Stimulated activated CD4-positive, alpha-beta T cell treated with anti-CD3 and anti-CD28 coated beads, Interleukin-1b, Interleukin-23, amount 100 ng/mL, for 4 hours (primary cell): ENCODE data around the gene VASH2.
"Not testable (repeated sequence)": the region's sequence is repeated elsewhere in the genome, so short reads cannot be mapped to it uniquely, and the experiment has no call there.

Source experiments
- DNase-seq, 2 donors: peaks; one replicate each; pipeline ENCODE4 v3.0.0-alpha.2; 2020; ENCODE audit warnings: low read depth in 2 of 2

The VASH2 gene

GRCh38 chr1:212957546-212957945 lies 7.2 kb downstream of the VASH2 start:
- no peak for DNase-seq

DNA sequence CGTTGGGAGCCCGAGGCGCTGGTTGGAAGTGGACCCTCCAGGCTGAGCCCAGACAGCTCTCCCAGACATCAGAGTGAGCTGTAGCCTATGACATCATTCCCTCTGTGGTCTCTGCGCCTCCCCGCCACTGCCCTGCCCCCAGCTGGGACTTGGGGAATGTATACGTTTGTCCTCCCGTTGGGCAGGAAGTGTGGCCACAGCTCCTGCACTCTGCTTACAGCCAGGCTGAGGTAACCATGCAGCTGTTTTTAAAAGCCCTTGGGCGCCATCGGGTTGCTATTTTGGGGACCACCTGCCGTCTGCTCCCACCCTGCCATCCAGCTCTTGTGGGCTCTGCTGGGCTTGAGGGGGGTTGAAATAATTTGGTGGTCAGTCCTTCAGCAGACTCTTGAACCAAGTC lies 7.8 kb downstream of the VASH2 start:
- no peak for DNase-seq

DNA sequence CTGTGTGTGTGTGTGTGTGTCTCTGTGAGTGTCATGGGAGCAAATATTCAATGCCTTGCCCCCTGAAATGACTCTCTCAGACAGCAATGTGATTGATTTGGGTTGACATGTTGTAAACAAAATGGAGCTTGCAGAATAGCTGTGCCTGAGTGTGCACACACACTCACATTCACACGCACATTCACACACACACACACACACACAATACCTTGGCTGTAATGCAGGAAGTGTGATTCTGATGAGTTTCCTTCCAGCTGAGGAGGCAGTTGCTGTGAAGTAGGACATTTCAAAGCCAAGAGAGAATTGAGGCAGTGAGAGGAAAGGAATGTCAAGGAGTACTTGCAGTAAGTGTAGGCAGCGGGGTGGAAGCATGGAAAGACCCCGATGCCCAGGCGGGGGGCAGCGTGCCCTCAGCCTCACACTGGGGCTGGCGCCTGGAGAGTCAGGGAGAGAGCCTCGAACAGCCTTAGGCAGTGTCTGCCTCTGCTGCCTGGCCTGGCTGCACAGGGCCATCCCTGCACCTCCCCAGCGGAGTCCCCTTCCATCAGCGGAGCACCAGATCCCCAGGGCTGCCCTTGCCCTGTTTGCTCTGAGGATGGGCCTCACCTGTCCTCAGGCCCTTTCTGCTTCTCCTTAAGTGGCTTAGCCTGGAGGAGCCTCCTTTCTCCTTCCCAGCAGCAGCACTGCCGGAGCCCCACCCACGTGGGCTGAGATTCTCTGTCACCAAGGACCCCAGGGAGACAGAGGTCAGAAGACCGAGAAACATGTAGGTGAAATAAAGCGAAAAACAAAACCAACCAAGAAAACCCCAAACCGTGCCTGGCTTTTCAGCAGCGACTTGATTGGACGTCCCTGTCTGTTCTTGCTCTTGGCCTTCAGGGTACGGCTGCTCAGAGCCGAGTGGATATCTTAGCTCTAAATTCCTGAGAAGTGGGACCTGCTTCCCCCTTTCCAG lies 9.2 kb downstream of the VASH2 start:
- no peak for DNase-seq

DNA sequence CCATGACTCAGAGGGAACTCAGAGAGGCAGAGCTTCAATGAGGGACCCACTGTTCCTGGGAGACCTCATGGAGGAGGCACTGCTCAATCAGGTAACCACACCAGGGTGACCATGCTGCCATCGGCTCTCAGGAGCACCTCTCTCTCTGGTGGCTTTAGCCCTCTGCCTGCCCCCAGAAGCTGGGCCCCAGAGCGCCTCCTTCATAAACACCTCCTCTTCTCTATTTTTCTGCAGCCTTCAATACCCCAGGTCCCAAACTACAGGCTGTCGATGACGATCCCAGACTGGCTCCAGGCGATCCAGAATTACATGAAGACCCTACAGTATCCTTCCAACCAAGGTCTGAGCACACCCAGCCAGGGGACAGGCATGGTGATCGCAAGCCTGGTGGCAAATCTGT lies 10.6 kb downstream of the VASH2 start:
- no peak for DNase-seq

DNA sequence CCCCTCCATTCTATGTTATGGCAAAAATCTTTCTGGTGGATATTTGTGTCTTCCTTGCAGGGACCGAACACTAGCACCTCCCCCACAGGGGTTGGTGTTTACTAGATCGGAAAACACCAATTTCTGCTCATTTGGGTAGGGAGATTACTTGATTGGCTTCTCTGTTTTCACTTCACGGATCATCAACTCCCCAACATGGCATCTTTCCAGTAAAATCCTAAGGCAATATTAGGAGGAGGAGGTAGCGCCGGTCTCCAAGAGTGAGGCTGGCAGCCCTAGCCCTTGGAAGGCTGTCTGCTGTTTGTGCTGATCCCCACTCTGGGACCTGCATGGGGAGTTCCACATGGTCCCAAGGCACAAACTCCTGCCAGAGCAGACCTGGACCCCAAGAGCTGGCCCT lies 12.2 kb downstream of the VASH2 start:
- no peak for DNase-seq

DNA sequence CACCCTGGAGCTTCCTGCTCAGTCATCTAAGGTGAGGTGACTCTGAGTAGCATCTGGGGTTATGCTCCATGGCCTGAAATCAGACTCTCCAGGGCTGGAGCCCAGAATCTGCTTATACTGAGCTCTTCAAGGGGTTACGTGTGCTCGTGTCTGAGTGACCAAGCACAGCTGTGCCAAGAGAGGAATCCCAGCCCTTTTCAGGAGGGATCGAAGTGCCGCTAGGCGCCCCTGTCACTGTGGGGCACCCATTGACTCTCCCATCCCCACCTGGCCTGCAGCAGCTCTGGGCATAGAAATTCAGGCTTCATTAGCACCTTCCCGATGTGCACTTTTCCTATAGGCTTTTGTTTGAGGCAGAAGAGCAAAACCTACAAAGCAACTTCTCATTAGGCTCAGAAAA lies 13.8 kb downstream of the VASH2 start:
- DNase-seq: no peak

GRCh38 chr1:212964993-212965392 lies 14.7 kb downstream of the VASH2 start:
- not testable (repeated sequence) for DNase-seq

- no peak for DNase-seq
Measured at GRCh38 chr1:212966616-212967015, 16.3 kb downstream of the VASH2 start.

DNA sequence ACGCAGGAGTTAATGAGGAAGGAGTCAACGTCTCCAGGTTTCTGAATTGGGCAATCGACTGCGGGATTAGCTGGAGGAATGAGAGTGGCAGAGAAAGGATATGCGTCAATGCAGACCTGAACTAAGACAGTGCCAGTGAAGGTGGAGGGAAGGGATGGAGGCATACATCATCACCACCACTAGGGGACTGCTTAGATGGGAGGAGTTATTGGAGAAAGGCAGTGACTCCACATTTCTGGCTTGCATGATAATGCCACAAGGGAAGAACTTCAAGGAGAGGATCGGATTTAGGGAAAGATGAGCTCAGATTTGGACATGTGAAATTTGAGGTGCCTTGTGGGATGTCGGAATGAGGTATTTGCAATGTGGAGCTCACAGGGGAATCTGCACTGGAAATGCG lies 17.5 kb downstream of the VASH2 start:
- DNase-seq: no peak

DNA sequence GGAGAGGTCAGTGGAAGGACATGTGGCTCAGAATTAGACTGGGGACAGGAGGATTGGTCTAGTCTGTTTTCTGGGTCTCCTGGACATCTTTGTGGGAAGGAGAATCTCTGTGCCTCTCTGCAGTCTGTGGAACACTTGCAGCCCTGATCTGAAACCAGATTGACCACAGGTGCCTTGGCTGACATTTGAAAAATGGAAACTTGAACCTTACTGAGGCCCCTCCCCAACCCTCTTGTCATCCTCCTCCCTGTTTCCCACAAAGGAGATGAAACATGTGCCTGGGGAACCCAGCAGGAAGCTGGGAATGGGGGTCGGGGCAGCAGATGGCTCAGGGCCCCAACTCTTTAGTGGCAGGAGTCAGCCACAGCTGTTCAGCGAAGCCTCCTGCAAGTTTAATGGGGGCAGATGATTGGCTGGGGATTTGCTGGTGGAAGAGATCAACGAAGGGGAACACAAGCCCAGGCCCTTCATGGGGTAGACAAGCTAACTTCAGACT lies 18.1 kb downstream of the VASH2 start:
- DNase-seq: no peak

DNA sequence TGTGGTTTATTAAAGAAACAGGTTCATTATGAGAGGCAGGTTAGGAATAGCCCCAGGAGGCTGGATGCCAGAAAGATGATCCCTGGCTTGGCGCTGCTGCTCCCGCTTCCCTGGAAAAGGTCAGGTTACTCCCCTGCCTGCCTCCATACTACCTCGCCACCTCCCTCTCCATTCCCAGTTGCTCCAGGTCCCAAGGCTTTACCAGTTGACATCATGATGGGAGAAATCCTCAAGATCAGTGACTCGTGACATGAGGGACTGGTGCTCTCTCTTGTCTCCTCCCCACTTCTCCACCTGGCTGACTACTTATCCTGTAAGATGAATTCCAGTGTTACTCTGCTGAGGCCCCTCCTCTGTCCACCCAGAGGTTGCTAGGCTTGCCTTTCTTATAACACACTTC lies 19.7 kb downstream of the VASH2 start:
- DNase-seq: no peak

GRCh38 chr1:212971312-212971711 lies 21.0 kb downstream of the VASH2 start:
- DNase-seq: no peak

GRCh38 chr1:212973426-212973825 lies 23.1 kb downstream of the VASH2 start:
- DNase-seq: no peak

GRCh38 chr1:212973899-212974298 lies 23.6 kb downstream of the VASH2 start:
- DNase-seq: no peak

DNA sequence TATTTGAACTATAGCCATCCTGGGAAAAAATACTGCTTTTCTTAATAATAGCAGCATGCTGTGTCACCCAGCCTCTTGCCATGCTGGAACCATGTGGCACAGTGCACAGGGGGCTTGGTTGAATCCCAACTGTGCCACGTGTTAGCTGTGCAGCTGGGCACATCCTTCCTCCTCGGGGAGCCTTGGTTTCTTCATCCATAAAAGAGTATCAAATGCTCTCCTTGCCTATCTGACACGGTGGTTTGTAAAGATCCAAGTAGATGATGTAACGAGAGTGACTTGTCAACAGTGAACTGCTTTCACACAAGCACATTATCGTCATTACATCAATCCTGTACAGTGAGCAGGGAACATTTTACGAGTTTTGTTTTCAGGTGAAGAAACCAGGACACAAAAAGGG lies 24.4 kb downstream of the VASH2 start:
- DNase-seq: no peak

GRCh38 chr1:212975111-212975918 lies 25.0 kb downstream of the VASH2 start:
- no peak for DNase-seq

DNA sequence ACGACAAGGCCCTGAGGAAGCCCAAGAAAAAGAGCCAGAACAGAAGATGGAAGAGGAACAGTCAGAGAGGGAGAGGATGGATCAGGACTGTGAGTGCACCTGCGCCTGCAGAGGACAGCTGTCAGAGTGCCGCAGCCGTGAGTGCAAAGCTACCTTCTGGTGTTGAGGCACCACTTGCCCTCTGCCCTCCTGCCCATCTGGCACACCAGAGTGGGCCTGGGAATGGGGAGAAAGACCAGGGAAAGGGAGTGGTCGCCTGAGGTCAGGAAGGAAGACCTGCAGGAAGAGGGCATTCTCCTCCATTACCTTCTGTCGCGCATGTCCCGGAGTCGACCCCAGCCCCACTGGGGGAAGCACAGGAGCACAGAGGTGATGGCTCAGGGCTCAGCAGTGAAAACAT lies 26.2 kb downstream of the VASH2 start:
- DNase-seq: no peak

DNA sequence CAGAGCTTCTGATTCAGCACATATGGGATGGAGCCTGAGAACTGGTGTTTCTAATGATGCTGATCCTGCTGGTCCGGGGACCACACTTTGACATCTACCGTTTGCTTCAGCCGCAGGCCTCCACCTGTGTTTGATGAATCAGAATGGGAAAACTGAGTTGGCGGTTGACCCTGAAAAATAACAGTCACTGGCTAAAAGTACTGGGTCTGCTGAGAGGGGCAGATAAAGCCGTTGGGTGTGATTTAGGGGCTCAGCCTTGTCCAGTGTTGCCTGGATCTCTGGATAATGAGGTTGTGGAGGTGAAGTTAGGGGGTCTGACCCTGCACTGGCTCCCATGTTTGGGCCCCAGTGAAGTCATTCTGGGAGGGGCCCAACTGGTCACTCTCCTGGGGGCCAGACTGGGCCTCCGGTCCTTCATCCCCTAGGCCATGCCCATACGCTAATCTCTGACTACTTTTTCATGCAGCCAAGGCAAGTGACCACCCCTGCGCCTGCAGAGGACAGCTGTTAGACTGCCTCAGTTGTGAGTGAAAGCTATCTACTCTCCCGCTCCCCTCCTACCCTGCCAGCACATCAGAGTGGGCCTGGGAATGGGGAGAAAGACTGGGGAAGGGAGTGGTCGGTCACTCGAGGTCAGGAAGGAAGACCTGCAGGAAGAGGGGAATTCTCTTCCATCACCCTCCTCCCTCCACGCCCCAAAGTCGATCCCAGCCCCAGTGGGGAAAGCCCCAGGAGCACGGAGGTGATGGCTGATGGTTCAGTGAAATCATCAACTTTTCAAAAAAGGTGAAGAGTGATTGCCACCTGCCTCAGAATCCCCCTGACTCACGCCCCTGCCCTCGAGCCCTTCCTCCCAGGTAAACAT lies 27.7 kb downstream of the VASH2 start:
- no peak for DNase-seq

DNA sequence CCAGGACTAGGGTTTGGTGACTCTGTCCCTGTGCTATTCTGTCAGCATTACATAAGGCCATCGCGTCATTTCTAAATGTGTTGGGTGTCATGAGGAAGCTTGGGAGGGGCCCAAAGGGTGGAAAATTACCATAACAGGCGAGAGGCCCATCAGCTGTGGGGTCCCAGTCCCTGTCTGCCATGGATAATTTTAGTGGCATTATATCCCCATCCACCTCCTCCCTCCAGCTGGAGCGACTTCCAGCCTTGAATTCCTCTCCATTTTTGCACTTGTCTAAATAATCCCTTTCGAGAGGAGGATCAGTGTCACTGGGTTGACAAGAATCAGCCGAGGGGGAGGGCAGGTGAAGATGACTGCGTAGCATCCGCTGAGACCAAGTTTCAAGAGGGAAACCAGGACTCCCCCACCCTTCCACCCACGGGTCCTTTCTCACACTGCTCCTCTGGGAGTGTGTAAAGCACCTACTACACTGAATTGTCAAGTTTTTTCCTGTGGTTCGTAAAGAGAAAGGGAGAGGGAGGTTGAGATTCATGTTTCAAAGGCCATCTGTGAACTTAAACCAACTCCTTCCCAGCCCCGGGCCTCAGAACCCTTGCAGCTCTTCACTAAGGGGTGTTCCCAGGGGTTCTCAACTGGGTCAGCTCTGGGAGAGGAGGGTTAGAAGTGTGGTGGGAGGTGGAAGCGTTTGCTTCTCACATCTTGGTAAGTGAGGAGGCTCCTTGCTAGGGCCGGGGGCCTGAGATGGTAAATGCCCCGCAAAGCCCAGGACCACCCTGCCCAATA lies 29.2 kb downstream of the VASH2 start:
- peak; percentile 3 to 7 for DNase-seq

DNA sequence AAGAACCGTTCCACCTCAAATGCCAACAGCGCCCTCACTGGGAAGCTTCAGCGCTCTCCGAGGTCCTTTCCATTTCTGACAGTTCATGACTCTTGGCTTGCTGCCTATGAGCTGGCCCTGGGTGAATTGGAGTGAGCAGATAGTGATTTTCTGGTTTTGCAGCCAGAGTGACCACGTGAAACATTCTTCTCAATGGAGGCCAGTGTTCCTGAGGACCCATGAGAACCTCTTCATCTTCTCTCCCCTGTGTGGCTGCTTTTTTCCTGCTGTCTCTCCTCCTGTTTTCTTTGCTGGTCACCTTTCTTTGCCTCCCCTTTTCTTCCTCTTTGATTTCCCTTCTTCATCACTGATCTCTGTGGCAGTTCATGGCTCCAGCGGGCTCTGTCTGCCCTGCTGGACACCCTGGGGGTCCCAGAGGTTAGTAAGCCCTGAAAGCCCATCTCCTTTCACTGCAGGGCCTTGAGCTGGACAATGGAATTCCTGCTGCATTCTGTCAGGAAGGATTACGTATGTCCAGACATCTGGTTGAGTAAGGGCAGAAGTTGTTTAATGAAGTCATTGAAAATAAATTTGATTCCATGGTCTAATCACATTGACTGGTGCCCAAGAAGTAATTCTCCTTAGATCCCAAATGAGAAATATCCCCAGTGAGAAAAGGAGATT lies 29.9 kb downstream of the VASH2 start:
- no peak for DNase-seq
